ENCODE results near the gene GPR153. TPM values are rescaled to one million over a fixed set of nuclear protein-coding genes. Genes with fewer than 3 reads are reported as not detected.

GPR153 gene
- total RNA-seq, 1 experiment from 2014 or later, result 3.4 TPM

DNA sequence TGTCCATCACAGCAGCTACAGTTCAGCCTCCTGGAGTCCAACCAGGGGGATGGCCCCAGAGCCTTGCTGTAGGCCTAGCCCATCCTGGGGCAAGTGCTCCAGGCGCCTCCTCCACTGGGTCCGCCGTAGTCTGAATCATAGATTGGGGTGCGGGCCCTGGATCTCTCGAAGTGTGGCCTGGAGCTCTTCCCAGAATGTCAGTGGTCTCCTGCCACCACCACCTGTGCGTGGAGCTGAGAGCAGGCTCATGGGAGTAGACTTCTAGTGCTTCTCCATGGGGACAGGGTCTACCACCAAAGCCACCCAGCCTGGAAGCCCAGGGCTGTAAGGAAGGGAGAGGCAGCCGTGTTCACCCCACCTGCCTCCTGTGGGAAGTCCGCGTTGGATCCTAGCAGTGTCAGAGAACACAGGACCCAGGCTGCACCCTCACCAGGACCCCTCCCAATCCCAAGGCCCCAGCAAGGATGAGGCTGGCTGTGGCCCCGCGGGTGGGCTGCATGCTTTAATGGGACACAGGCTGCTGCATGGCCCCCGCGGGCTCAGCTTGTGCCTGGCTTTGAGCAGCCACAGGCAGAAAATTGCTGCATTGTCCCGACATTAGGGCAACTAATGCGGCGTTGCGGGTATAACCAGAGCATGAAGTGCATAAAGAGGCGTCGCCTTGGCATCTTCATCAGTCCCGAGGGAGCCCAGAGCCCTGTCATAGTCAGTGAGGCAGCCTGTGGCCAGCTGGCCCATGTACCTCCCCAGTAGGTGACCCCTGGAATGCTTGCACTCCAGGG lies 17.7 kb downstream of the GPR153 start:
- no peak for DNase-seq
- Histone ChIP-seq H3K36me3 (ENCODE audit: insufficient read depth, low read length) (no peaks in the 10 kb centered on the region), H3K9me2 (replicated peaks; ENCODE audit: insufficient read depth, low read length) (no peaks in the 10 kb centered on the region), H3K27me3 (ENCODE audit: low read length) (no peaks in the 10 kb centered on the region), H3K79me2 (ENCODE audit: low read length) (no peaks in the 10 kb centered on the region), H3K27ac (ENCODE audit: low read length) (no peak overlapping the region), H4K20me1 (ENCODE audit: insufficient read depth, low read depth, low read length) (peaks cover 12% of the 10 kb centered on the region), H3K4me2 (ENCODE audit: low read depth, low read length, poor library complexity, severe bottlenecking) (no peak overlapping the region), H2AFZ (ENCODE audit: low read length) (no peak overlapping the region), H3K4me3 (ENCODE audit: low read length) (no peak overlapping the region), H3K9ac (ENCODE audit: low read length) (no peak overlapping the region), H3K4me1 (ENCODE audit: low read length) (peaks cover 15% of the 10 kb centered on the region), H3K9me3 (ENCODE audit: low read length) (no peaks in the 10 kb centered on the region)

- no peaks in the 10 kb centered on the region for H3K79me2 ChIP-seq (ENCODE audit: low read length)
- no peaks in the 10 kb centered on the region for H3K9me2 ChIP-seq (replicated peaks; ENCODE audit: insufficient read depth, low read length)
- DNase-seq, result no peak
- no peaks in the 10 kb centered on the region for H3K9me3 ChIP-seq (ENCODE audit: low read length)
- peaks cover 15% of the 10 kb centered on the region for H3K4me1 ChIP-seq (ENCODE audit: low read length)
- H3K36me3 ChIP-seq (ENCODE audit: insufficient read depth, low read length), result no peaks in the 10 kb centered on the region
- H4K20me1 ChIP-seq (ENCODE audit: insufficient read depth, low read depth, low read length), result peaks cover 12% of the 10 kb centered on the region
- H3K27ac ChIP-seq (ENCODE audit: low read length), result no peak overlapping the region
- no peak overlapping the region for H2AFZ ChIP-seq (ENCODE audit: low read length)
- H3K9ac ChIP-seq (ENCODE audit: low read length), result no peak overlapping the region
- no peak overlapping the region for H3K4me2 ChIP-seq (ENCODE audit: low read depth, low read length, poor library complexity, severe bottlenecking)
- no peaks in the 10 kb centered on the region for H3K27me3 ChIP-seq (ENCODE audit: low read length)
- H3K4me3 ChIP-seq (ENCODE audit: low read length), result no peak overlapping the region
These were observed 18.8 kb downstream of the GPR153 start for GRCh38 chr1:6241887-6242740.

DNA sequence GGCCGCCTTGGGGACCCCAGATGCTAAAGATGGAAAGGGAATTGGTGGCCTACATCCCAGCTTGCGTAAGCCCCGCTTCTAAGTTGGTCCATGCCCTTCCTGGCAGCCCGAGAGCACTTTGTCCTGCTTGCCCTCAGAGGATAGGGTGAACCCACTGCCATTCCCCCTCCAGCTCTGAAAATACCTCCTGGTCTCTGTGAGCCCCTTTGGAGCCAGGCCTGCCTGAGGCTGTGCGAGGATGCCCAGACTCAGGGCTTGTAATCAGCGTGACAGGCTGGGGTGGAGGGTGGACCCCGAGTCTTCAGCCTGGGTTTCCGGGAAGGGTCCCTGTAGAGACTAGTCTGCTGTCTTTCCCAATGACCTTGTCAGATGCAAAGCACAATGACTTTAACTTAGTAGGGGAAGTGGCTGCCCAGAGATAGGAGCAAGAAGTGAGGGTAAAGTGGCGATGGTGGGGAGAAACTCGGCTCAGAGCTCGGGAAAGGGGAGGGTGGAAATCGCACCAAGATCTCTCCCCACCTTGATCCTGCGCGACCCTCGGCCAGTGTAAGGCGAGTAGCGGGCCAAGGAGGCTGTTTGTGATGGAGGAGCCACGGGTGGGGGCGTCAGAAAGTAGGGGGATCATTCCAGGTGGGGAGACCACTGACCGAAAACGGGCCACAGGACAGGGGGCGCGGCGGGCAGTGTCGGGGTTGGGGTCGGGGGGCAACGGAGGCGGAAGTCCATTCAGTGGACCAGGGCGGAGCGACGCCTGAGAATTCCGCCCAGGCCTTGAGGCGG lies 19.6 kb downstream of the GPR153 start:
- no peak overlapping the region for H2AFZ ChIP-seq (ENCODE audit: low read length)

GRCh38 chr1:6239950-6240768 lies 20.7 kb downstream of the GPR153 start:
- Histone ChIP-seq H3K36me3 (ENCODE audit: insufficient read depth, low read length) (no peaks in the 10 kb centered on the region), H3K27me3 (ENCODE audit: low read length) (no peaks in the 10 kb centered on the region), H2AFZ (ENCODE audit: low read length) (no peak overlapping the region), H3K4me2 (ENCODE audit: low read depth, low read length, poor library complexity, severe bottlenecking) (no peak overlapping the region), H3K9me3 (ENCODE audit: low read length) (no peaks in the 10 kb centered on the region), H3K79me2 (ENCODE audit: low read length) (peaks cover 3% of the 10 kb centered on the region), H3K4me3 (ENCODE audit: low read length) (no peak overlapping the region), H3K27ac (ENCODE audit: low read length) (no peak overlapping the region), H3K4me1 (ENCODE audit: low read length) (peaks cover 5% of the 10 kb centered on the region), H3K9ac (ENCODE audit: low read length) (no peak overlapping the region), H3K9me2 (replicated peaks; ENCODE audit: insufficient read depth, low read length) (no peaks in the 10 kb centered on the region), H4K20me1 (ENCODE audit: insufficient read depth, low read depth, low read length) (no peaks in the 10 kb centered on the region; the same call in 1 of the 2 replicates)
- DNase-seq, result no peak

More for the DNA sequence above, 19.6 kb downstream of the GPR153 start:
- Histone ChIP-seq H3K79me2 (ENCODE audit: low read length) (no peaks in the 10 kb centered on the region), H3K27ac (ENCODE audit: low read length) (no peak overlapping the region), H3K4me1 (ENCODE audit: low read length) (peaks cover 13% of the 10 kb centered on the region), H3K9me2 (replicated peaks; ENCODE audit: insufficient read depth, low read length) (no peaks in the 10 kb centered on the region), H3K36me3 (ENCODE audit: insufficient read depth, low read length) (no peaks in the 10 kb centered on the region), H3K4me2 (ENCODE audit: low read depth, low read length, poor library complexity, severe bottlenecking) (no peak overlapping the region), H3K4me3 (ENCODE audit: low read length) (no peak overlapping the region), H4K20me1 (ENCODE audit: insufficient read depth, low read depth, low read length) (peaks cover 9% of the 10 kb centered on the region), H3K9me3 (ENCODE audit: low read length) (no peaks in the 10 kb centered on the region), H3K9ac (ENCODE audit: low read length) (no peak overlapping the region), H3K27me3 (ENCODE audit: low read length) (no peaks in the 10 kb centered on the region)
- DNase-seq, result no peak

DNA sequence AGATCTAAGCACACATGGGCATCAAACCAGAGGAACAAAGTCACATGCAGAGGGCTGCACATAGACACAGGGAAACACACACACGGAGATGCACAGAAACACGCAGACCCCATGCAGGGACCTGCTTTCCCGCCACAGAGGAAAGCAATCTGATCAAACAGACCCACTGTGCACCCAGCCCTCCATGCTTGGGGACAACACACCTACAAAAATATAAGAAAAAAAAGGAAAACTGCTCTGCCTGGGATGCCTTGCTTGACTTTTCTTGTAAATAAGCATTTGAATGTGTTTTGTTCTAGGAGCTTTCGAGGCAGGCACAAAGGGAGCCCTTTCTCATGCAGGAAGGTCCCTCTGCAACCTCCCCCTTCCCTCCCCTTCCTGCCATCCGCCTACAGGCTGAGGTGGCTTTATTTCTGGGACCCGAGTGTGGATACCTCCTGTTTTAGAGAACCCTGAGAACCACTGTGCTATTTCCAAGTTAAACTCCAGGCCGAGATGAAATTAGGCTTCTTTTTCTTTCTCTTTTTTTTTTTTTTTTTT lies 21.6 kb downstream of the GPR153 start:
- Histone ChIP-seq H3K9me3 (ENCODE audit: low read length) (no peaks in the 10 kb centered on the region), H3K79me2 (ENCODE audit: low read length) (peaks cover 12% of the 10 kb centered on the region), H3K36me3 (ENCODE audit: insufficient read depth, low read length) (0 out of 2 replicates have a peak, but pooled peaks cover under 1% of the 10 kb centered on the region), H3K27ac (ENCODE audit: low read length) (no peak overlapping the region), H3K9ac (ENCODE audit: low read length) (no peak overlapping the region; the same call in 1 of the 2 replicates), H3K4me2 (ENCODE audit: low read depth, low read length, poor library complexity, severe bottlenecking) (no peak overlapping the region), H3K27me3 (ENCODE audit: low read length) (no peaks in the 10 kb centered on the region), H3K9me2 (replicated peaks; ENCODE audit: insufficient read depth, low read length) (no peaks in the 10 kb centered on the region), H3K4me3 (ENCODE audit: low read length) (no peak overlapping the region), H2AFZ (ENCODE audit: low read length) (no peak overlapping the region), H3K4me1 (ENCODE audit: low read length) (peaks cover 11% of the 10 kb centered on the region), H4K20me1 (ENCODE audit: insufficient read depth, low read depth, low read length) (no peaks in the 10 kb centered on the region; the same call in 1 of the 2 replicates)
- DNase-seq, result no peak

GRCh38 chr1:6237093-6237492 lies 23.8 kb downstream of the GPR153 start:
- Histone ChIP-seq H3K4me2 (ENCODE audit: low read depth, low read length, poor library complexity, severe bottlenecking) (no peak overlapping the region), H3K9me3 (ENCODE audit: low read length) (no peaks in the 10 kb centered on the region), H3K27ac (ENCODE audit: low read length) (no peak overlapping the region), H4K20me1 (ENCODE audit: insufficient read depth, low read depth, low read length) (peaks cover 7% of the 10 kb centered on the region), H3K27me3 (ENCODE audit: low read length) (no peaks in the 10 kb centered on the region), H2AFZ (ENCODE audit: low read length) (no peak overlapping the region), H3K36me3 (ENCODE audit: insufficient read depth, low read length) (peaks cover 14% of the 10 kb centered on the region), H3K79me2 (ENCODE audit: low read length) (peaks cover 25% of the 10 kb centered on the region), H3K9ac (ENCODE audit: low read length) (no peak overlapping the region), H3K4me1 (ENCODE audit: low read length) (peaks cover 15% of the 10 kb centered on the region), H3K4me3 (ENCODE audit: low read length) (no peak overlapping the region), H3K9me2 (replicated peaks; ENCODE audit: insufficient read depth, low read length) (no peaks in the 10 kb centered on the region)
- DNase-seq, result no peak

DNA sequence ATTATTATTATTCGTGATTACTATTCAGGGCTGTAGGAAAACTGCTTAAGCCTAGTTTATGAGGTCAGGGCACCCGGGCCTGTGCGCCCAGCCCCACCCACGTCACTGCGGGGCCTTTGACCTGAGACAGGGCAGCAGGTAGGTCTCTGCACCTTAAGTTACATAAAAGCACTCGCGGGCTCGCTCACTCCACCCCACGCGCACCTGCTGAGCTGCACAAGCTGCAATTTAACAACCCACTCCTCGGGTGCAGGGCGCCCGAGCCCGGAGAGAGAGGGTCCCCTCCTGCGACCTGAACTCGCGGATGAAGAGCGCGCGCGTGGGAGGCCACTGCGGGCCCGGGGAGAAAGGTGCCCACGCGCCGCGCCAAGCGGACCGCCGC lies 25.6 kb downstream of the GPR153 start:
- DNase-seq, result peak; percentile 63
- H3K27ac ChIP-seq (ENCODE audit: low read length), result peak overlapping the region; percentile 33; the same call in 1 of the 2 replicates
- H2AFZ ChIP-seq (ENCODE audit: low read length), result no peak overlapping the region
- H3K79me2 ChIP-seq (ENCODE audit: low read length), result peaks cover 31% of the 10 kb centered on the region
- peaks cover 23% of the 10 kb centered on the region for H3K36me3 ChIP-seq (ENCODE audit: insufficient read depth, low read length)
- H3K4me1 ChIP-seq (ENCODE audit: low read length), result peaks cover 15% of the 10 kb centered on the region
- peaks cover 7% of the 10 kb centered on the region for H4K20me1 ChIP-seq (ENCODE audit: insufficient read depth, low read depth, low read length)
- no peaks in the 10 kb centered on the region for H3K9me2 ChIP-seq (replicated peaks; ENCODE audit: insufficient read depth, low read length)
- peak overlapping the region; percentile 97 for H3K4me2 ChIP-seq (ENCODE audit: low read depth, low read length, poor library complexity, severe bottlenecking)
- H3K4me3 ChIP-seq (ENCODE audit: low read length), result peak overlapping the region; percentile 88
- H3K9me3 ChIP-seq (ENCODE audit: low read length), result no peaks in the 10 kb centered on the region
- H3K9ac ChIP-seq (ENCODE audit: low read length), result peak overlapping the region; percentile 80
- no peaks in the 10 kb centered on the region for H3K27me3 ChIP-seq (ENCODE audit: low read length)

Measured in Karpas-422 (cell line).